ENCODE measurements around the gene RAPH1. TPM values are rescaled to one million over a fixed set of nuclear protein-coding genes. Genes with fewer than 3 reads are reported as not detected.

Gene RAPH1
- polyA plus RNA-seq, 1 donor (not counting 4 experiments of a cell fraction or from before 2014, with no cell fraction given): 2.9 TPM

GRCh38 chr2:203346612-203347011, 188.5 kb downstream of the RAPH1 start:
- H3K36me3 ChIP-seq (ENCODE audit: control insufficient read depth in 2 of 2, extremely low read depth in 1 of 2, insufficient read depth in 2 of 2, low read length in 2 of 2): no peaks in the 10 kb centered on the region
- no peak for FAIRE-seq
- no peak for TF ChIP-seq CTCF (optimal IDR thresholded peaks at IDR 0.05 in 1 of 3, IDR thresholded peaks at IDR 0.05 in 1 of 3, conservative IDR thresholded peaks at IDR 0.05 in 1 of 3; ENCODE audit: extremely low read depth in 1 of 3, insufficient read depth in 2 of 3, low read length in 3 of 3)
- dilution Hi-C loops (cut with MboI; ENCODE audit: extremely low pct_ligation_motif_present, low sequenced_read_pairs): no loop called here
- H4K20me1 ChIP-seq (ENCODE audit: control insufficient read depth, extremely low read depth, insufficient read depth, low read length): no peaks in the 10 kb centered on the region
- H2AFZ ChIP-seq (ENCODE audit: control insufficient read depth, low read length): no peak overlapping the region
- H3K9me1 ChIP-seq (ENCODE audit: control insufficient read depth, extremely low read depth, insufficient read depth, low read length): no peaks in the 10 kb centered on the region
- H3K27me3 ChIP-seq (ENCODE audit: control insufficient read depth, extremely low read depth, insufficient read depth, low read length): no peaks in the 10 kb centered on the region
- peaks cover 22% of the 10 kb centered on the region for H3K79me2 ChIP-seq (ENCODE audit: control insufficient read depth, insufficient read depth, low read length)
- H3K4me3 ChIP-seq (ENCODE audit: control insufficient read depth in 2 of 3, extremely low read depth in 1 of 3, insufficient read depth in 2 of 3, low read depth in 1 of 3, low read length in 3 of 3): no peak overlapping the region
- H3K4me1 ChIP-seq (ENCODE audit: control insufficient read depth, extremely low read depth, insufficient read depth, low read length): peaks cover 5% of the 10 kb centered on the region
- H3K9me3 ChIP-seq (ENCODE audit: control insufficient read depth, low read depth, low read length): no peaks in the 10 kb centered on the region
- no peak overlapping the region for H3K27ac ChIP-seq (ENCODE audit: control insufficient read depth, insufficient read depth, low read length)
- no peak overlapping the region for H3K9ac ChIP-seq (ENCODE audit: control insufficient read depth, extremely low read depth, insufficient read depth, low read length)
- DNase-seq (ENCODE audit: low read depth, low spot score): no peak
- no peak overlapping the region for H3K4me2 ChIP-seq (ENCODE audit: control insufficient read depth, extremely low read depth, insufficient read depth, low read depth, low read length)

GRCh38 chr2:203344667-203345066, 190.4 kb downstream of the RAPH1 start:
- Histone ChIP-seq H4K20me1 (ENCODE audit: control insufficient read depth, extremely low read depth, insufficient read depth, low read length) (no peaks in the 10 kb centered on the region), H3K79me2 (ENCODE audit: control insufficient read depth, insufficient read depth, low read length) (peaks cover 16% of the 10 kb centered on the region), H3K27me3 (ENCODE audit: control insufficient read depth, extremely low read depth, insufficient read depth, low read length) (no peaks in the 10 kb centered on the region), H3K9me1 (ENCODE audit: control insufficient read depth, extremely low read depth, insufficient read depth, low read length) (no peaks in the 10 kb centered on the region), H3K9ac (ENCODE audit: control insufficient read depth, extremely low read depth, insufficient read depth, low read length) (no peak overlapping the region), H3K27ac (ENCODE audit: control insufficient read depth, insufficient read depth, low read length) (no peak overlapping the region), H3K4me3 (ENCODE audit: control insufficient read depth in 2 of 3, extremely low read depth in 1 of 3, insufficient read depth in 2 of 3, low read depth in 1 of 3, low read length in 3 of 3) (no peak overlapping the region), H3K4me1 (ENCODE audit: control insufficient read depth, extremely low read depth, insufficient read depth, low read length) (peaks cover 17% of the 10 kb centered on the region), H2AFZ (ENCODE audit: control insufficient read depth, low read length) (no peak overlapping the region), H3K9me3 (ENCODE audit: control insufficient read depth, low read depth, low read length) (no peaks in the 10 kb centered on the region), H3K4me2 (ENCODE audit: control insufficient read depth, extremely low read depth, insufficient read depth, low read depth, low read length) (no peak overlapping the region), H3K36me3 (ENCODE audit: control insufficient read depth in 2 of 2, extremely low read depth in 1 of 2, insufficient read depth in 2 of 2, low read length in 2 of 2) (no peaks in the 10 kb centered on the region)
- TF ChIP-seq CTCF (optimal IDR thresholded peaks at IDR 0.05 in 1 of 3, IDR thresholded peaks at IDR 0.05 in 1 of 3, conservative IDR thresholded peaks at IDR 0.05 in 1 of 3; ENCODE audit: extremely low read depth in 1 of 3, insufficient read depth in 2 of 3, low read length in 3 of 3): no peak
- TF ChIP-seq EZH2 (IDR thresholded peaks at IDR 0.05; ENCODE audit: low read length): no peak
- no peak for DNase-seq (ENCODE audit: low read depth, low spot score)
- dilution Hi-C loops (cut with MboI; ENCODE audit: extremely low pct_ligation_motif_present, low sequenced_read_pairs): no loop called here
- FAIRE-seq: no peak

Other genes starting within 250 kb of the RAPH1 start
- 9.0 to 21.0 TPM (median 12.9 TPM) in 3 replicates for gene ABI2, start 206.9 kb downstream of the RAPH1 start, polyA plus RNA-seq
- gene CD28, start 171.3 kb upstream of the RAPH1 start, polyA plus RNA-seq: 0.01 TPM in 1 of 3 replicates, not detected in the others